ENCODE data around the gene KCNK13. TPM values are rescaled to one million over a fixed set of nuclear protein-coding genes. Genes with fewer than 3 reads are reported as not detected.
"Not testable (repeated sequence)": the region's sequence is repeated elsewhere in the genome, so short reads cannot be mapped to it uniquely, and the experiment has no call there.

Gene KCNK13
- total and polyA plus RNA-seq, 3 donors from 2014 or later, result 26.2 to 59.1 (median 42.5) TPM

DNA sequence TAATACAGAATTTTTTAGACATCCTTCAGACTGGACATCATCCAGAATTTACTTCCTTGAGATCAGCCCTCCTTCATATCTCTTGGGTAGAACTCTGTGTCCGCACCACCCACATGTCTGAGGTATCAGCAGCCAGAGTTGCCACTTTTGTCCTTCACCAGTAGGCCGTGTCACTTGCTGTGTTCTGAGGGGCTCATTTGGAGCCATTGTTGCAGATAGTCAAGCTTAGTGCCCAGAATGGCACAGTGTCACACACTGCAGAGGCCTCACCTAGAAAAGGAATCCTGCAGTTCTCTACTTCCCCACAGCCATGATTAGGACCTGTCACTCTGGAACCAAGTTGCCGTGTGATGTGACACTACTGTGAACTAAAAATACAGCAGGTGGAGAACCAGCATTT, 36.9 kb upstream of the KCNK13 start:
- no peaks in the 10 kb centered on the region for H3K27me3 ChIP-seq
- no peak overlapping the region for H3K4me3 ChIP-seq
- H3K4me1 ChIP-seq, result peaks cover 33% of the 10 kb centered on the region
- WGBS, 2 donors, result 61 to 65% methylated on average over 3 of the region's 3 CpGs
- H3K36me3 ChIP-seq (ENCODE audit: low read depth, missing control alignments), result no peaks in the 10 kb centered on the region
- intact Hi-C loops (cut with DNase I; ENCODE audit: low total_unique reads), result no loop called here
- H3K9me3 ChIP-seq, result no peaks in the 10 kb centered on the region
- H3K27ac ChIP-seq, result peak overlapping the region; percentile 59 to 73
- peak; percentile 81 for DNase-seq
- TF ChIP-seq, protein P1, sequence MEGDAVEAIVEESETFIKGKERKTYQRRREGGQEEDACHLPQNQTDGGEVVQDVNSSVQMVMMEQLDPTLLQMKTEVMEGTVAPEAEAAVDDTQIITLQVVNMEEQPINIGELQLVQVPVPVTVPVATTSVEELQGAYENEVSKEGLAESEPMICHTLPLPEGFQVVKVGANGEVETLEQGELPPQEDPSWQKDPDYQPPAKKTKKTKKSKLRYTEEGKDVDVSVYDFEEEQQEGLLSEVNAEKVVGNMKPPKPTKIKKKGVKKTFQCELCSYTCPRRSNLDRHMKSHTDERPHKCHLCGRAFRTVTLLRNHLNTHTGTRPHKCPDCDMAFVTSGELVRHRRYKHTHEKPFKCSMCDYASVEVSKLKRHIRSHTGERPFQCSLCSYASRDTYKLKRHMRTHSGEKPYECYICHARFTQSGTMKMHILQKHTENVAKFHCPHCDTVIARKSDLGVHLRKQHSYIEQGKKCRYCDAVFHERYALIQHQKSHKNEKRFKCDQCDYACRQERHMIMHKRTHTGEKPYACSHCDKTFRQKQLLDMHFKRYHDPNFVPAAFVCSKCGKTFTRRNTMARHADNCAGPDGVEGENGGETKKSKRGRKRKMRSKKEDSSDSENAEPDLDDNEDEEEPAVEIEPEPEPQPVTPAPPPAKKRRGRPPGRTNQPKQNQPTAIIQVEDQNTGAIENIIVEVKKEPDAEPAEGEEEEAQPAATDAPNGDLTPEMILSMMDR (IDR thresholded peaks at IDR 0.05), result no peak
- TF ChIP-seq POLR2A (IDR thresholded peaks at IDR 0.05), result no peak

DNA sequence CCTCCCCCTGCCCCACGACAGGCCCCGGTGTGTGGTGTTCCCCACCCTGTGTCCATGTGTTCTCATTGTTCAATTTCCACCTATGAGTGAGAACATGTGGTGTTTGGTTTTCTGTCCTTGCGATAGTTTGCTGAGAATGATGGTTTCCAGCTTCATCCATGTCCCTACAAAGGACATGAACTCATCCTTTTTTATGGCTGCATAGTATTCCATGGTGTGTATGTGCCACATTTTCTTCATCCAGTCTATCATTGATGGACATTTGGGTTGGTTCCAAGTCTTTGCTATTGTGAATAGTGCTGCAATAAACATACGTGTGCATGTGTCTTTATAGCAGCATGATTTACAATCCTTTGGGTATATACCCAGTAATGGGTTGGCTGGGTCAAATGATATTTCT, 35.2 kb upstream of the KCNK13 start:
- DNase-seq; H3K9me3 ChIP-seq; H3K27me3 ChIP-seq; H3K36me3 ChIP-seq (ENCODE audit: low read depth, missing control alignments); intact Hi-C loops (cut with DNase I; ENCODE audit: low total_unique reads); H3K4me3 ChIP-seq: not testable (repeated sequence)
- 98 to 100% methylated on average over 4 of the region's 4 CpGs for WGBS, 2 donors
- Histone ChIP-seq H3K4me1 (peaks cover 33% of the 10 kb centered on the region), H3K27ac (peak overlapping the region in 1 of 2 donors; percentile 61)

DNA sequence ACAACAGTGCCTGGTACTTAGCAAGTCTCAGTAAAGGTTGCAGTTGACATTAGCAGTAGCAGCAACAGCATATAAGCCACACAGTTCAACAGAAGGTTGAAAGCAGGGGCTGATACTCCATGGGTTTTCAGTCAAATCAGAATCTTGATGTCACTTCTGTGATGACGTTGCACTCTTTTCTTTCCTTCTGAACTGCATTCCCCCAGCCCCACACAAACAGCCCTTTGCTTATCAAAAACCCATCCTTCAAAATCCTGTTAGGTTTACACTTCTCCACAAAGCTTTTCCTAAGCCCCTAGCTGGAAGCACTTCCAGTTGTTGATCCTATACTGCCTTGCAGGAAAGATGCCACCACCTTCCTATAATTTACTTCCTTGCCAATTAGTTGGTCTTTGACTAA, 34.0 kb upstream of the KCNK13 start:
- 33 to 50% methylated on average over 1 of the region's 1 CpG for WGBS, 2 donors
- H3K27ac ChIP-seq, result peak overlapping the region; percentile 44 to 59
- peaks cover 31% of the 10 kb centered on the region for H3K4me1 ChIP-seq
- intact Hi-C loops (cut with DNase I; ENCODE audit: low total_unique reads), result no loop called here
- no peak overlapping the region for H3K4me3 ChIP-seq
- TF ChIP-seq POLR2A (IDR thresholded peaks at IDR 0.05), result no peak
- TF ChIP-seq, protein P1 (IDR thresholded peaks at IDR 0.05), result no peak
- no peaks in the 10 kb centered on the region for H3K27me3 ChIP-seq
- no peak for DNase-seq
- H3K9me3 ChIP-seq, result no peaks in the 10 kb centered on the region
- no peaks in the 10 kb centered on the region for H3K36me3 ChIP-seq (ENCODE audit: low read depth, missing control alignments)

DNA sequence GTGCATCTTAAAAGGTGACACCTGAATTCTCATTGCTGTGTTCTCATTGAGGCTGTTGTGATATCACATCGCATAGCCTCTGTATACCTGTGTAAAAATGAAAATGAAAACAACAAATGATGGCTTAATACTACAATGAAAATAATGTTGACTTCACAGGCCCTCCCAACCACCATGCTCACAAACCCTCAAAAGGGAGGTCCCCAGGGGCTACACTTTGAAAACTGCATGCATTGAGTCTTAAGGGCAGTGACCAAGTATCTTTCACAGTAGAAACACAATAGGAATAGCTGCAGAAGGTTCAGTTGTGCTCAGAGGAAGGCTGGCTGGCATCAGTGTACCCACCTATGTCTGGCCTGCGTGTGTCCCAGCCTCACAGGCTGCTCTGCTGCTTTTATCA, 27.6 kb upstream of the KCNK13 start:
- Histone ChIP-seq H3K4me3 (no peak overlapping the region), H3K9me3 (no peaks in the 10 kb centered on the region), H3K27me3 (no peaks in the 10 kb centered on the region), H3K27ac (peak overlapping the region in 1 of 2 donors; percentile 72), H3K4me1 (peaks cover 5% of the 10 kb centered on the region), H3K36me3 (ENCODE audit: low read depth, missing control alignments) (no peaks in the 10 kb centered on the region)
- intact Hi-C loops (cut with DNase I; ENCODE audit: low total_unique reads), result no loop called here
- WGBS, 2 donors, result 86 to 91% methylated on average over 2 of the region's 2 CpGs
- DNase-seq, result no peak
- no peak for TF ChIP-seq POLR2A (IDR thresholded peaks at IDR 0.05)
- TF ChIP-seq, protein P1 (IDR thresholded peaks at IDR 0.05), result no peak

DNA sequence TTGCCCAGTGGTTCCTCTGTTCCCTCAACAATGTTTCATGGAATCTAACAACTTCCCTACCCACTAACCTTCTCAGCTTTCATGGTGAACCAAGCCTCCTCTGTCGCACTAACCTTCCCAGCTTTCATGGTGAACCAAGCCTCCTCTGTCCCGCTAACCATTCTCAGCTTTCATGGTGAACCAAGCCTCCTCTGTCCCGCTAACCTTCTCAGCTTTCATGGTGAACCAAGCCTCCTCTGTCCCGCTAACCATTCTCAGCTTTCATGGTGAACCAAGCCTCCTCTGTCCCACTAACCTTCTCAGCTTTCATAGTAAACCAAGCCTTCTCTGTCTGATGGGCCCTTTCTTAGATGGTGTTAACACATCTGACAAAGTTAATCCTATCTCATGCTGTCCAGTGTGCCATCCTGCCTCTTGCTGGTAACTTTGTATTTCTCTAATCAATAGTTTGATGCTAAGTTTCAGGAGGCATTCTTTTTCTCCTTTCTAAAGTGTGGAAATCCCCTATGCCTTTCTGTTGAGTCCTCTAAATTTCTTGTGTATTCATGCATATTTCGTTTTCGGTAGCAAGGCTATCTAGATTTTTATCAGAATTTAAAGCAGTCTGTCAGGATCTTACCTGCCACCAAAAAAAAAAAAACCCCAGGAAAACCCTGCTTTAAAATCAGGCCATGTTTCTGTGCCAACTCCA, 26.8 kb upstream of the KCNK13 start:
- peak overlapping the region; percentile 39 to 72 for H3K27ac ChIP-seq
- peaks cover 5% of the 10 kb centered on the region for H3K4me1 ChIP-seq
- no peaks in the 10 kb centered on the region for H3K36me3 ChIP-seq (ENCODE audit: low read depth, missing control alignments)
- no peaks in the 10 kb centered on the region for H3K9me3 ChIP-seq
- TF ChIP-seq, protein P1 (IDR thresholded peaks at IDR 0.05), result no peak
- no peak for TF ChIP-seq POLR2A (IDR thresholded peaks at IDR 0.05)
- DNase-seq, result no peak
- H3K4me3 ChIP-seq, result no peak overlapping the region
- no peaks in the 10 kb centered on the region for H3K27me3 ChIP-seq
- intact Hi-C loops (cut with DNase I; ENCODE audit: low total_unique reads), result no loop called here
- 79 to 86% methylated on average over 6 of the region's 6 CpGs for WGBS, 2 donors
